ENCODE measurements around the gene PATJ. TPM values are rescaled to one million over a fixed set of nuclear protein-coding genes. Genes with fewer than 3 reads are reported as not detected.

Gene PATJ
- polyA plus RNA-seq, 1 donor from 2014 or later = 7.8 TPM

GRCh38 chr1:62093261-62093660, 351.0 kb downstream of the PATJ start:
- H3K4me3 ChIP-seq (ENCODE audit: low read length) = no peak overlapping the region
- no peaks in the 10 kb centered on the region for H3F3A ChIP-seq (ENCODE audit: insufficient read depth, low read length, poor library complexity, severe bottlenecking)
- no peaks in the 10 kb centered on the region for H3K36me3 ChIP-seq (ENCODE audit: insufficient read depth, low read length)
- H3K27me3 ChIP-seq (ENCODE audit: insufficient read depth, low read depth, low read length) = no peaks in the 10 kb centered on the region
- H4K20me1 ChIP-seq (ENCODE audit: insufficient read depth) = no peaks in the 10 kb centered on the region
- no peaks in the 10 kb centered on the region for H3K9me2 ChIP-seq (ENCODE audit: insufficient read depth, low read length)
- H3K79me2 ChIP-seq (replicated peaks; ENCODE audit: insufficient read depth, low read length) = no peaks in the 10 kb centered on the region
- H3K27ac ChIP-seq (ENCODE audit: low read length) = no peak overlapping the region
- TF ChIP-seq RAD21 (conservative IDR thresholded peaks at IDR 0.05) = no peak
- TF ChIP-seq CTCF (IDR thresholded peaks at IDR 0.05; ENCODE audit: poor library complexity, severe bottlenecking) = no peak
- no peak for TF ChIP-seq POLR2AphosphoS5 (IDR thresholded peaks at IDR 0.05)
- no peak for TF ChIP-seq EP300 (conservative IDR thresholded peaks at IDR 0.05; ENCODE audit: poor library complexity, severe bottlenecking)
- TF ChIP-seq EZH2 (IDR thresholded peaks at IDR 0.05; ENCODE audit: borderline replicate concordance, insufficient read depth, low read length, poor library complexity, severe bottlenecking) = no peak
- TF ChIP-seq MXI1 (conservative IDR thresholded peaks at IDR 0.05; ENCODE audit: poor library complexity, severe bottlenecking) = no peak
- TF ChIP-seq REST (IDR thresholded peaks at IDR 0.05; ENCODE audit: borderline replicate concordance) = no peak
- no peak for TF ChIP-seq SMC3 (conservative IDR thresholded peaks at IDR 0.05; ENCODE audit: poor library complexity)
- TF ChIP-seq TAF1 (IDR thresholded peaks at IDR 0.05; ENCODE audit: low read depth) = no peak
- H2AFZ ChIP-seq (ENCODE audit: low read depth, low read length) = no peak overlapping the region
- no peak overlapping the region for H3K4me2 ChIP-seq (ENCODE audit: low read length)
- no peak overlapping the region for H3K9ac ChIP-seq (ENCODE audit: low read length)
- no peaks in the 10 kb centered on the region for H3K9me3 ChIP-seq (ENCODE audit: low read length)

GRCh38 chr1:62097464-62097863, 355.2 kb downstream of the PATJ start:
- Histone ChIP-seq H3K79me2 (replicated peaks; ENCODE audit: insufficient read depth, low read length) (no peaks in the 10 kb centered on the region), H3K36me3 (ENCODE audit: insufficient read depth, low read length) (no peaks in the 10 kb centered on the region), H3K27me3 (ENCODE audit: insufficient read depth, low read depth, low read length) (no peaks in the 10 kb centered on the region), H3K27ac (ENCODE audit: low read length) (no peak overlapping the region), H3F3A (ENCODE audit: insufficient read depth, low read length, poor library complexity, severe bottlenecking) (no peaks in the 10 kb centered on the region), H3K4me3 (ENCODE audit: low read length) (no peak overlapping the region), H3K4me2 (ENCODE audit: low read length) (no peak overlapping the region), H4K20me1 (ENCODE audit: insufficient read depth) (no peaks in the 10 kb centered on the region), H3K9ac (ENCODE audit: low read length) (no peak overlapping the region), H2AFZ (ENCODE audit: low read depth, low read length) (no peak overlapping the region), H3K9me3 (ENCODE audit: low read length) (no peaks in the 10 kb centered on the region), H3K9me2 (ENCODE audit: insufficient read depth, low read length) (no peaks in the 10 kb centered on the region)
- no peak for TF ChIP-seq REST (IDR thresholded peaks at IDR 0.05; ENCODE audit: borderline replicate concordance)
- TF ChIP-seq SMC3 (conservative IDR thresholded peaks at IDR 0.05; ENCODE audit: poor library complexity) = no peak
- no peak for TF ChIP-seq TAF1 (IDR thresholded peaks at IDR 0.05; ENCODE audit: low read depth)
- TF ChIP-seq RAD21 (conservative IDR thresholded peaks at IDR 0.05) = no peak
- TF ChIP-seq MXI1 (conservative IDR thresholded peaks at IDR 0.05; ENCODE audit: poor library complexity, severe bottlenecking) = no peak
- no peak for TF ChIP-seq CTCF (IDR thresholded peaks at IDR 0.05; ENCODE audit: poor library complexity, severe bottlenecking)
- TF ChIP-seq EZH2 (IDR thresholded peaks at IDR 0.05; ENCODE audit: borderline replicate concordance, insufficient read depth, low read length, poor library complexity, severe bottlenecking) = no peak
- no peak for TF ChIP-seq POLR2AphosphoS5 (IDR thresholded peaks at IDR 0.05)
- TF ChIP-seq EP300 (conservative IDR thresholded peaks at IDR 0.05; ENCODE audit: poor library complexity, severe bottlenecking) = no peak

All from neural cell (in vitro differentiated cells).